Smooth muscle cell (in vitro differentiated cells): ENCODE measurements around the gene ERRFI1. TPM values are rescaled to one million over a fixed set of nuclear protein-coding genes. Genes with fewer than 3 reads are reported as not detected.

Experiments used
- DNase-seq: peaks from one replicate; lab custom pipeline; 2025; ENCODE audit not compliant: unreplicated experiment; lab: John Stamatoyannopoulos, UW
- H2AFZ ChIP-seq: fragments of 200-600 bp; sonication (generic); 2 replicates; pipeline ENCODE4 v1.6.0; 2016; ENCODE audit warnings: antibody characterized with exemption, low read depth, mild to moderate bottlenecking
- H3F3A ChIP-seq: fragments of 200-600 bp; sonication (generic); 2 replicates; pipeline ENCODE4 v1.6.0; 2017; ENCODE audit warnings: antibody characterized with exemption, low read depth
- H3K27ac ChIP-seq: fragments of 200-600 bp; sonication (generic); 2 replicates; pipeline ENCODE4 v1.5.1; 2016; ENCODE audit warnings: low read depth, mild to moderate bottlenecking
- H3K27me3 ChIP-seq: fragments of 200-600 bp; sonication (generic); 2 replicates; pipeline ENCODE4 v1.6.1; 2016; ENCODE audit warnings: low read depth, mild to moderate bottlenecking
- H3K36me3 ChIP-seq: fragments of 200-600 bp; sonication (generic); 2 replicates; pipeline ENCODE4 v1.5.1; 2016; ENCODE audit warnings: low read depth
- H3K4me1 ChIP-seq: fragments of 200-600 bp; sonication (generic); 2 replicates; pipeline ENCODE4 v1.5.1; 2016; ENCODE audit warnings: low read depth
- H3K4me2 ChIP-seq: fragments of 200-600 bp; sonication (generic); 2 replicates; pipeline ENCODE4 v1.6.0; 2016; ENCODE audit warnings: mild to moderate bottlenecking
- H3K4me3 ChIP-seq: fragments of 200-600 bp; sonication (generic); 2 replicates; pipeline ENCODE4 v1.5.1; 2016; ENCODE audit warnings: mild to moderate bottlenecking
- H3K79me2 ChIP-seq: fragments of 200-600 bp; sonication (generic); 2 replicates; pipeline ENCODE4 v1.6.0; 2016; ENCODE audit warnings: low read depth, mild to moderate bottlenecking
- H3K9ac ChIP-seq: fragments of 200-600 bp; sonication (generic); 2 replicates; pipeline ENCODE4 v1.6.0; 2016; ENCODE audit warnings: low read depth
- H3K9me3 ChIP-seq: fragments of 200-600 bp; sonication (generic); replicated peaks from 2 replicates; pipeline ENCODE4 v1.5.1; 2016; ENCODE audit warnings: low read depth
- H4K20me1 ChIP-seq: fragments of 200-600 bp; sonication (generic); 2 replicates; pipeline ENCODE4 v1.6.0; 2016; ENCODE audit warnings: low read depth
- CTCF ChIP-seq: fragments of 200-600 bp; sonication (generic); IDR thresholded peaks from 2 replicates; pipeline ENCODE4 v1.5.1; 2017; ENCODE audit warnings: borderline replicate concordance, mild to moderate bottlenecking, antibody characterized with exemption; ENCODE audit not compliant: insufficient read depth, poor library complexity, severe bottlenecking
- WGBS: methylation state at CpG from one replicate; pipeline ENCODE4 v1.1.7; 2016; ENCODE audit warnings: low lambda C conversion rate; 5-methylcytosine and 5-hydroxymethylcytosine counted together
- polyA plus RNA-seq: library from polyadenylated mRNA; unstranded; fragments of >200 nt; fragmentation: Nextera tagmentation; extraction: Ambion mirVana; gene quantifications from 2 replicates; pipeline ENCODE4 v1.2.1, GENCODE V29; 2016
- total RNA-seq: library from RNA; depleted of rRNA; stranded (reverse); fragments of >200 nt; gene quantifications from 2 replicates; pipeline ENCODE4 v1.2.3, GENCODE V29; 2014

ERRFI1 gene
- total and polyA plus RNA-seq, 2 experiments from 2014 or later, result 81.6 to 184 TPM

DNA sequence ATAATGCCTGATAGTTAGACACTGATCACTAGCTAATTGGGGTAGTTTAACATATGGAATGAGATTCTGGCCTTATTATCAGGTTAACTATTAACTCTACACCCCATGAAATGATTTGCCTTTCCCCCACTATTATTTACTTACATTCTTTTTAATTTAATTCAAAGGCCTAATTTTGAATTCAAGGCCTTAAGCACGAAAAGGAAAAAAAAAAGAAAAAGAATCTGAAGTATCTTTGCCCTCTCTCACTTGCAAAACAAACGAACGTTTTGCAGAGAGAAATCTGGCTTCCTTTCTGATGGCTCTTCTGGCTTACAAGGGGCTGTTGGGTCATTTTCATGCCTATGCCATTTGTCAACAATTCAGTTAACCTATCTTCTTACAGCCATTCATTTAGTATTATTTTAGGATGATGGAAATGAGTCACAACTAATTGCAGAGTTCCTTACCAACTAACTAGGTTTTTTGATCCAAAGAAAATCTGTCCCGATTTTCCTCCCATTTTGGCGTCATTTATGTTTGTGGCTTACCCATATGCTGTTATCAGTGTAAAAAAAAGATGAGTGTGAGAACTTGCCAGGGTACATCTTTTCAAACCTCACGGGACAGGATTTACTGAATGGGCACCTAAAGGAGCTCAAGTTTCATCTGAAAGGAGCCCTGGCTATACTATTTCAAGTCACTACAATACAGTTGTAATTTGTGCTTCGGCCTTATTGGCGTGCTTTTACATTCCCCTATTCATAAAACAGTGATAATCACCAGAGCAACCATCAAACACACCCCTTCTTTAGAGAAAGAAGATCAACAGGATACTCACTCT, 1.9 kb upstream of the ERRFI1 start:
- Histone ChIP-seq H3K9ac (no peak overlapping the region), H3K4me1 (peaks cover 49% of the 10 kb centered on the region), H4K20me1 (peaks cover 31% of the 10 kb centered on the region), H3K27ac (peak overlapping the region; percentile 93), H3K9me3 (no peaks in the 10 kb centered on the region), H3K4me3 (peak overlapping the region; percentile 89), H3K36me3 (no peaks in the 10 kb centered on the region), H3K79me2 (peaks cover 31% of the 10 kb centered on the region), H2AFZ (no peak overlapping the region), H3K27me3 (no peaks in the 10 kb centered on the region), H3K4me2 (peak overlapping the region; percentile 94), H3F3A (peaks cover 29% of the 10 kb centered on the region)
- no peak for TF ChIP-seq CTCF
- WGBS, result 17% methylated on average over 8 of the region's 8 CpGs
- DNase-seq, result no peak

- Histone ChIP-seq H3F3A (peaks cover 29% of the 10 kb centered on the region), H3K4me2 (peak overlapping the region; percentile 94), H3K27ac (peak overlapping the region; percentile 93), H3K27me3 (no peaks in the 10 kb centered on the region), H3K9ac (peak overlapping the region; percentile 89), H3K36me3 (no peaks in the 10 kb centered on the region), H3K9me3 (no peaks in the 10 kb centered on the region), H3K4me1 (peaks cover 57% of the 10 kb centered on the region), H4K20me1 (peaks cover 39% of the 10 kb centered on the region), H2AFZ (peak overlapping the region; percentile 86), H3K79me2 (peaks cover 39% of the 10 kb centered on the region), H3K4me3 (peak overlapping the region; percentile 89)
- no peak for TF ChIP-seq CTCF
- WGBS, result 27% methylated on average over 20 of the region's 25 CpGs
- DNase-seq, result no peak
Measured at GRCh38 chr1:8026976-8027747, 1.1 kb upstream of the ERRFI1 start.

DNA sequence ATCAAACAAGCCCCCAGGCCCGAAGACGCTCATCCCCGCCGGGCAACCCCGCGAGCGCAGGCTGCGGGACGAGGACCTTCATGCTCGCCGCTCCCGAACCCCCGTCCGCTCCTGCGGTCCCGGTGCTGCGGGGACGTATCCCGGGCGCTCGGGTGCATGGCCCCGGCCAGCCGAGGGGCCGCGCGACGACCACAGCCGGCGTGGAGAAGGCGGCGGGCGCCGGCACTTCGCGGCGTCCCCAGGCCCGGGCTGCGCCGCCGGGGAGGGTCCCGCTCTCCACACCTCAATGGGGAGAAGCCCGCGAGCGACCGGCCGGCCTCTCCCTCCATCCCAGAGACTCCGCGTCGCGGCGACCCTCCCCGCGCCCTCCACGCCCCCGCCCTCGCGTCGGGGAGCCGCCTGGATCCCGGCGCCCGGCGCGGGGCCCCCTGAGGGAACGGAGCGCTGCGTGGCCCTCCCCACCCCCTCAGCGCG, 401 bp downstream of the ERRFI1 start:
- peak overlapping the region; percentile 89 for H3K4me3 ChIP-seq
- H3K4me2 ChIP-seq, result peak overlapping the region; percentile 94
- TF ChIP-seq CTCF, result no peak
- H3K27ac ChIP-seq, result peak overlapping the region; percentile 93
- peak overlapping the region; percentile 90 for H3K9ac ChIP-seq
- no peaks in the 10 kb centered on the region for H3K9me3 ChIP-seq
- no peak for DNase-seq
- no peaks in the 10 kb centered on the region for H3K27me3 ChIP-seq
- H4K20me1 ChIP-seq, result peaks cover 53% of the 10 kb centered on the region
- peaks cover 54% of the 10 kb centered on the region for H3K79me2 ChIP-seq
- no peak overlapping the region for H2AFZ ChIP-seq
- H3K4me1 ChIP-seq, result peaks cover 69% of the 10 kb centered on the region
- under 1% methylated on average over 44 of the region's 69 CpGs for WGBS
- H3F3A ChIP-seq, result peaks cover 21% of the 10 kb centered on the region
- no peaks in the 10 kb centered on the region for H3K36me3 ChIP-seq
